CD4-positive, CD25-positive, alpha-beta regulatory T cell (primary cell): ENCODE measurements around the gene CC2D2A. TPM values are rescaled to one million over a fixed set of nuclear protein-coding genes. Genes with fewer than 3 reads are reported as not detected.

Experiments
- ATAC-seq, 2 donors: fragments of 150-1000 bp; cut with Tn5 transposase; one replicate each; pipeline ENCODE4 v1.10.0; 2021; ENCODE audit warnings: low read depth in 2 of 2, moderate number of reproducible peaks in 2 of 2, moderate library complexity in 1 of 2
- DNase-seq, 3 donors: peaks; one replicate each; pipeline versions ENCODE4 v3.0.0 to v3.0.0-alpha.2; 2012 to 2022; ENCODE audit warnings: mixed read lengths in 1 of 3
- H3K27ac ChIP-seq: one replicate; pipeline ENCODE4 v1.7.0; 2013; ENCODE audit warnings: mild to moderate bottlenecking, low read length; ENCODE audit not compliant: insufficient read depth, poor library complexity, severe bottlenecking
- H3K27me3 ChIP-seq: one replicate; pipeline ENCODE4 v1.7.0; 2013; ENCODE audit warnings: low read length; ENCODE audit not compliant: control insufficient read depth, insufficient read depth
- H3K36me3 ChIP-seq: one replicate; pipeline ENCODE4 v1.7.0; 2013; ENCODE audit warnings: mild to moderate bottlenecking, low read length, moderate library complexity; ENCODE audit not compliant: control insufficient read depth, insufficient read depth
- H3K4me1 ChIP-seq: 2 replicates; pipeline ENCODE4 v1.7.0; 2013; ENCODE audit warnings: mild to moderate bottlenecking, low read length; ENCODE audit not compliant: insufficient read depth, control insufficient read depth, poor library complexity, severe bottlenecking
- H3K4me3 ChIP-seq: one replicate; pipeline ENCODE4 v1.7.0; 2013; ENCODE audit warnings: low read depth, mild to moderate bottlenecking, low read length, moderate library complexity
- H3K9me3 ChIP-seq, 2 experiments: 1 replicate in 1 of 2; 2 replicates in 1 of 2; pipeline ENCODE4 v1.7.0; 2013; ENCODE audit warnings: low read length in 2 of 2, mild to moderate bottlenecking in 1 of 2, moderate library complexity in 1 of 2; ENCODE audit not compliant: control insufficient read depth in 2 of 2
- H3K27ac Mint-ChIP-seq, 3 donors: one replicate each; pipeline ENCODE4 v1.8.0; 2020 to 2022; ENCODE audit warnings: mild to moderate bottlenecking in 3 of 3, mixed read lengths in 3 of 3, moderate library complexity in 2 of 3
- H3K27me3 Mint-ChIP-seq: one replicate; pipeline ENCODE4 v1.8.0; 2022; ENCODE audit warnings: mild to moderate bottlenecking, mixed read lengths
- H3K36me3 Mint-ChIP-seq: one replicate; pipeline ENCODE4 v1.8.0; 2020; ENCODE audit warnings: mixed read lengths
- H3K4me1 Mint-ChIP-seq, 4 donors: one replicate each; pipeline ENCODE4 v1.8.0; 2020 to 2022; ENCODE audit warnings: mixed read lengths in 4 of 4, mild to moderate bottlenecking in 1 of 4
- H3K4me3 Mint-ChIP-seq, 4 donors: one replicate each; pipeline ENCODE4 v1.8.0; 2020 to 2022; ENCODE audit warnings: mild to moderate bottlenecking in 4 of 4, mixed read lengths in 4 of 4, moderate library complexity in 3 of 4
- H3K9me3 Mint-ChIP-seq, 7 donors: one replicate each; pipeline ENCODE4 v1.8.0; 2020 to 2022; ENCODE audit warnings: mixed read lengths in 7 of 7, mild to moderate bottlenecking in 3 of 7, moderate library complexity in 2 of 7
- polyA plus RNA-seq, 4 donors: library from polyadenylated mRNA; unstranded; fragments of 300-500 nt; fragmentation: Illumina TruSeq; gene quantifications; one replicate each; pipeline ENCODE4 v1.2.3, GENCODE V29; 2021
- total RNA-seq: library from RNA; stranded (reverse); gene quantifications from one replicate; pipeline ENCODE4 v1.2.3, GENCODE V29; 2022

The CC2D2A gene
- total and polyA plus RNA-seq, 5 donors from 2014 or later = 0.09 to 0.64 (median 0.50) TPM; not detected in 1

- Histone ChIP-seq H3K9me3 (no peaks in the 10 kb centered on the region), H3K27me3 (no peaks in the 10 kb centered on the region), H3K27ac (no peak overlapping the region), H3K4me1 (peaks cover 8% of the 10 kb centered on the region), H3K4me3 (no peak overlapping the region), H3K36me3 (no peaks in the 10 kb centered on the region)
- peaks cover 5% of the 10 kb centered on the region for H3K36me3 Mint-ChIP-seq
- H3K27ac Mint-ChIP-seq = no peak overlapping the region
- peaks cover 5 to 11% (median 8%) of the 10 kb centered on the region in 4 donors for H3K4me1 Mint-ChIP-seq
- H3K9me3 Mint-ChIP-seq = no peaks in the 10 kb centered on the region
- H3K27me3 Mint-ChIP-seq = no peaks in the 10 kb centered on the region
- DNase-seq (no peak), ATAC-seq (no peak)
- H3K4me3 Mint-ChIP-seq = no peak overlapping the region
Measured at GRCh38 chr4:15551740-15552446, 82.2 kb downstream of the CC2D2A start.

GRCh38 chr4:15552557-15553362 is 83.1 kb downstream of the CC2D2A start:
- H3K4me1 Mint-ChIP-seq = peaks cover 0 to 5% (median 3%) of the 10 kb centered on the region in 4 donors
- no peaks in the 10 kb centered on the region for H3K27me3 Mint-ChIP-seq
- H3K27ac Mint-ChIP-seq = no peak overlapping the region
- Histone ChIP-seq H3K36me3 (no peaks in the 10 kb centered on the region), H3K27me3 (no peaks in the 10 kb centered on the region), H3K27ac (no peak overlapping the region), H3K9me3 (no peaks in the 10 kb centered on the region), H3K4me3 (no peak overlapping the region), H3K4me1 (peaks cover 2% of the 10 kb centered on the region)
- H3K4me3 Mint-ChIP-seq = no peak overlapping the region
- H3K9me3 Mint-ChIP-seq = no peaks in the 10 kb centered on the region
- DNase-seq (no peak), ATAC-seq (no peak)
- peaks cover 5% of the 10 kb centered on the region for H3K36me3 Mint-ChIP-seq

GRCh38 chr4:15556511-15557092 is 86.9 kb downstream of the CC2D2A start:
- no peaks in the 10 kb centered on the region for H3K27me3 Mint-ChIP-seq
- H3K4me1 ChIP-seq = no peaks in the 10 kb centered on the region
- H3K4me3 Mint-ChIP-seq = no peak overlapping the region
- H3K4me3 ChIP-seq = no peak overlapping the region
- H3K27ac Mint-ChIP-seq = no peak overlapping the region
- H3K27ac ChIP-seq = no peak overlapping the region
- H3K4me1 Mint-ChIP-seq = peaks cover 0 to 5% (median 0%) of the 10 kb centered on the region in 4 donors
- H3K27me3 ChIP-seq = no peaks in the 10 kb centered on the region
- ATAC-seq (no peak), DNase-seq (no peak)
- H3K9me3 ChIP-seq = no peaks in the 10 kb centered on the region
- no peaks in the 10 kb centered on the region for H3K9me3 Mint-ChIP-seq
- H3K36me3 Mint-ChIP-seq = peaks cover 6% of the 10 kb centered on the region
- H3K36me3 ChIP-seq = no peaks in the 10 kb centered on the region

- H3K4me3 Mint-ChIP-seq = no peak overlapping the region
- Histone ChIP-seq H3K4me1 (no peaks in the 10 kb centered on the region), H3K36me3 (no peaks in the 10 kb centered on the region), H3K9me3 (no peaks in the 10 kb centered on the region), H3K4me3 (no peak overlapping the region), H3K27me3 (no peaks in the 10 kb centered on the region), H3K27ac (no peak overlapping the region)
- H3K9me3 Mint-ChIP-seq = no peaks in the 10 kb centered on the region
- H3K27me3 Mint-ChIP-seq = no peaks in the 10 kb centered on the region
- no peak for ATAC-seq
- H3K36me3 Mint-ChIP-seq = peaks cover 8% of the 10 kb centered on the region
- H3K27ac Mint-ChIP-seq = no peak overlapping the region
- H3K4me1 Mint-ChIP-seq = no peaks in the 10 kb centered on the region
- DNase-seq = no peak
Measured at GRCh38 chr4:15557786-15558550, 88.3 kb downstream of the CC2D2A start.

GRCh38 chr4:15558561-15558960 is 88.9 kb downstream of the CC2D2A start:
- Mint-ChIP-seq H3K27ac (no peak overlapping the region), H3K36me3 (peaks cover 14% of the 10 kb centered on the region), H3K4me3 (no peak overlapping the region), H3K27me3 (no peaks in the 10 kb centered on the region), H3K9me3 (no peaks in the 10 kb centered on the region), H3K4me1 (no peaks in the 10 kb centered on the region)
- DNase-seq (no peak), ATAC-seq (no peak)
- H3K9me3 ChIP-seq = no peaks in the 10 kb centered on the region
- H3K4me3 ChIP-seq = no peak overlapping the region
- H3K27ac ChIP-seq = no peak overlapping the region
- H3K36me3 ChIP-seq = no peaks in the 10 kb centered on the region
- H3K4me1 ChIP-seq = no peaks in the 10 kb centered on the region
- H3K27me3 ChIP-seq = no peaks in the 10 kb centered on the region

- DNase-seq (no peak), ATAC-seq (no peak)
- Histone ChIP-seq H3K4me1 (no peaks in the 10 kb centered on the region), H3K27me3 (no peaks in the 10 kb centered on the region), H3K36me3 (peaks cover 3% of the 10 kb centered on the region), H3K9me3 (no peaks in the 10 kb centered on the region), H3K4me3 (no peak overlapping the region), H3K27ac (no peak overlapping the region)
- Mint-ChIP-seq H3K4me3 (no peak overlapping the region), H3K27me3 (no peaks in the 10 kb centered on the region), H3K36me3 (peaks cover 29% of the 10 kb centered on the region), H3K9me3 (no peaks in the 10 kb centered on the region), H3K4me1 (no peaks in the 10 kb centered on the region), H3K27ac (no peak overlapping the region)
Measured at GRCh38 chr4:15562114-15562513, 92.4 kb downstream of the CC2D2A start.

GRCh38 chr4:15562623-15563022 is 92.9 kb downstream of the CC2D2A start:
- Histone ChIP-seq H3K36me3 (peaks cover 3% of the 10 kb centered on the region), H3K4me1 (no peaks in the 10 kb centered on the region), H3K4me3 (no peak overlapping the region), H3K27ac (no peak overlapping the region), H3K27me3 (no peaks in the 10 kb centered on the region), H3K9me3 (no peaks in the 10 kb centered on the region)
- ATAC-seq (no peak), DNase-seq (no peak)
- H3K27ac Mint-ChIP-seq = no peak overlapping the region
- H3K9me3 Mint-ChIP-seq = no peaks in the 10 kb centered on the region
- H3K27me3 Mint-ChIP-seq = no peaks in the 10 kb centered on the region
- no peak overlapping the region for H3K4me3 Mint-ChIP-seq
- peaks cover 34% of the 10 kb centered on the region for H3K36me3 Mint-ChIP-seq
- H3K4me1 Mint-ChIP-seq = no peaks in the 10 kb centered on the region
